DND-41 (cell line): ENCODE measurements around the gene RNGTT.

Experiments
- CTCF ChIP-seq: IDR thresholded peaks from 2 replicates; pipeline ENCODE4 v1.5.1; 2012; ENCODE audit warnings: borderline replicate concordance, low read length, moderate library complexity, mild to moderate bottlenecking; ENCODE audit not compliant: poor library complexity, severe bottlenecking; ENCODE audit errors: extremely low read depth
- EZH2 ChIP-seq: IDR thresholded peaks from 3 replicates; pipeline ENCODE4 v1.6.1; 2012; ENCODE audit warnings: borderline replicate concordance, low read depth, mild to moderate bottlenecking, moderate library complexity, low read length, inconsistent platforms; ENCODE audit not compliant: severe bottlenecking

DNA sequence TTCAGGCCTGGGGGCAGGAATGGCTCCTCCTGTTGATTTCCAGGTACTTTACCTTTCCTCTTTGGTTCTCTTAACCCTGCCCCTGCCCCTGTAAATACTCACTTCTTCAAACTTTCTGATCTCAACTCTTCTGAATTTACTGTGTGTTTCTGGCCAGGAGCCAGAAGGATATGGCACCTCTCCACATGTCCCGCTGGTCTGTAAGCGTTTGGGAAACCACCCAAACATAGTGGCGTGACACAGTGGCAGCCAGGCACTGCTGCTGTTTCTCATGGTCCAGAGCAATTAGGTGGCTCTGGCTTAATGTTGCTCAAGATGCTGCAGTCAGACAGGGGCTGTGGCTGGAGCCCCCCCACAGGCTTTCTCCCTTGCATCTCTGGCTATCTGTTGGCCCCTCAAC lies 374.5 kb downstream of the RNGTT start:
- TF ChIP-seq CTCF, result no peak
- no peak for TF ChIP-seq EZH2
